ENCODE data around the gene ATP1B1.

Gene ATP1B1

DNA sequence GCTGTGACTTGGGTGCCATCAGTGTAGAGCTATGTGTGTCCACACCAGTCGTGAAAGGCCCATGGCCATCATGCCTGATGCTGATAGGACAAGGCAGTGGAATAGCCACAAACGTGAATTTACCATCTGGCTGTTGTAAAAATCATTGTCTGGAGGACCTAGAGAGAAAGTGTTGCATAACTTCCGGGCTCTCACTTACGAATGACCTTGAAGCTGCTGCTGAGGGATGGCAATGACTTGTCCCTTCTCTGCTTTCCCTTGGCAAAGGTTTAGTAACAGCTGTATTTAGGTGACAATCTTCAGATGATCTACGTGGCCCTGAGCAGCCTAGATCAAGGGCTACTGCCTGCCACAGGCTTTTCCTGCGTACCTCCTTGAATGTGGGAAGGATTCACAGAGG, 5.8 kb downstream of the ATP1B1 start:
- TF ChIP-seq, protein P1, sequence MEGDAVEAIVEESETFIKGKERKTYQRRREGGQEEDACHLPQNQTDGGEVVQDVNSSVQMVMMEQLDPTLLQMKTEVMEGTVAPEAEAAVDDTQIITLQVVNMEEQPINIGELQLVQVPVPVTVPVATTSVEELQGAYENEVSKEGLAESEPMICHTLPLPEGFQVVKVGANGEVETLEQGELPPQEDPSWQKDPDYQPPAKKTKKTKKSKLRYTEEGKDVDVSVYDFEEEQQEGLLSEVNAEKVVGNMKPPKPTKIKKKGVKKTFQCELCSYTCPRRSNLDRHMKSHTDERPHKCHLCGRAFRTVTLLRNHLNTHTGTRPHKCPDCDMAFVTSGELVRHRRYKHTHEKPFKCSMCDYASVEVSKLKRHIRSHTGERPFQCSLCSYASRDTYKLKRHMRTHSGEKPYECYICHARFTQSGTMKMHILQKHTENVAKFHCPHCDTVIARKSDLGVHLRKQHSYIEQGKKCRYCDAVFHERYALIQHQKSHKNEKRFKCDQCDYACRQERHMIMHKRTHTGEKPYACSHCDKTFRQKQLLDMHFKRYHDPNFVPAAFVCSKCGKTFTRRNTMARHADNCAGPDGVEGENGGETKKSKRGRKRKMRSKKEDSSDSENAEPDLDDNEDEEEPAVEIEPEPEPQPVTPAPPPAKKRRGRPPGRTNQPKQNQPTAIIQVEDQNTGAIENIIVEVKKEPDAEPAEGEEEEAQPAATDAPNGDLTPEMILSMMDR (IDR thresholded peaks at IDR 0.05; ENCODE audit: low read depth, low read length, missing control alignments) = no peak
- no peak overlapping the region for H3K4me3 ChIP-seq (replicated peaks; ENCODE audit: low read depth, low read length)
- peak; percentile 56 for DNase-seq (ENCODE audit: extremely low read depth, low read depth)

DNA sequence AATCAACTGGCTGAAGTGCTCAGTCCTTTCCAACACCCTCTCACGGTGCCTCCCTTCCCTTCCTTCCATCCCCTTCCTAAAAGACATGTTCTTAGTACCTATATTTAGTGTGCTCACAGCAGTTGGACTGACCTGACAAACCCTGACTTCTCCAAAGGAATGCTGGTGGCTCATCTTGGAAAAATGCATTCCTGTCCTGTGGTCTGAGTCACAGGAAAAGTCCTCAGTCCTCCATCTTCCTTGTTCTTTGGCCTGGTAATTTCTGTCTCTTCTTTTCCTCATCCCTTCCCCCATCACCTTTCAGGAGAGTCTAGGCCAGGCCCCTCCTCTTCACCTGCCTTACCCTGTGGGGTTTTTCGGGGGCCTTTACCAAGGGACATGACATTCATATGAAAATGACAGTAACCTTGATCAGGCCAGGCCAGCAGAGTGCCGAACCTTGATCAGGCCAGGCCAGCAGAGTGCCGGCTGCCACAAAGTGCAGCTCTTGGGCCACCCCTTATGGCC, 7.2 kb downstream of the ATP1B1 start:
- peak; percentile 82 for DNase-seq (ENCODE audit: extremely low read depth, low read depth)
- TF ChIP-seq, protein P1 (IDR thresholded peaks at IDR 0.05; ENCODE audit: low read depth, low read length, missing control alignments) = no peak
- no peak overlapping the region for H3K4me3 ChIP-seq (replicated peaks; ENCODE audit: low read depth, low read length)

DNA sequence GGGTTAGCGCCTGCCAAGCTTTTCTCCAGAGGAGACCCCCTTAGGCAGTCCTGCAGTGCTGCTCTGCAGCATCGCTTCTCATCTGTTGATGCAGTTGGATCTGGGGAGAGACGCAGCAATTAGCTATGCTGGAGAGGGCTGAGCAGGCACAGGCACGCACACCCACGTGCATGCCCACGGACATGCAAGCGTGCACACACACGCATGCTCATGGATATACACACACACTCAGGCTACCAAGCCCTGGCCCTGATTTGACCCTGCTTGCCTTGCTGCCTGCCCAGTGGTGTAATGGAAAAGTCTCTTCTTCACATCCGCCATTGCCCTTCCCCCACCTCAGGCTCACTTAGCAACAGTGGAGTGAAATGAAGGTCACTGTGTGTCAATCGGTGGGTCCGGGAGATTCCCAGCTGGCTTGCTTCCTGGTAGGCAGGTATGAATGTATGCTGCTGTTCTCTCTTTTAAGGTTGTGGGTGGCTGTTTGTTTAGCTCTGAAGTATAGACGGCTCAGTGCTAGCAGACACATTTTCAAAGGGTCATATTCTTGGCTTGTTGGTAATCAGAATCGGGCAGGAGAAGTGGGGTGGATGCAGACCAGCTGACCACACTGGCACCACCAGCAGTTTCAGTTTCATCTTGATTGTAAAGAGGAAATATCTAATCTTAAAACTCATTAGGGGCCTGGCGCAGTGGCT, 9.5 kb downstream of the ATP1B1 start:
- TF ChIP-seq, protein P1 (IDR thresholded peaks at IDR 0.05; ENCODE audit: low read depth, low read length, missing control alignments) = no peak
- H3K4me3 ChIP-seq (replicated peaks; ENCODE audit: low read depth, low read length) = no peak overlapping the region
- DNase-seq (ENCODE audit: extremely low read depth, low read depth) = no peak

DNA sequence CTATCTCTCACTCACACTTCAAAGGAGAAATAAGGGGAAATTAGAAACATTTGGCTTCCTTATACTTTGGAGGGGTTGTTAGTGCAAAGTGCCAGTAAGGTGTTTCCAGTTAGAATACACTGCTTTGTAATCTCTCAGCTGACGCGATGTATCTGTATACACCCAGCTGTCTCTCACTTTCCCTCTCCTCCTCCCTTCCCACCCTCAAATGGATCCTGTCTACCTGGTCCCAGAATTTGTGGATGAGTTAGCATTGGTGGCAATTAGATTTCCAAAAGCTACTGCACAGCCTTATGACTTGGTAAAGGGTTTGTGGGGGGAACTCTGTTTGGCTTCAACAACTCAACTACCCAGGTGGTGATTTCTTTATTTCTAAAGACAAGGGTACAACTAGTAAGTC, 10.5 kb downstream of the ATP1B1 start:
- no peak overlapping the region for H3K4me3 ChIP-seq (replicated peaks; ENCODE audit: low read depth, low read length)
- TF ChIP-seq, protein P1 (IDR thresholded peaks at IDR 0.05; ENCODE audit: low read depth, low read length, missing control alignments) = no peak

DNA sequence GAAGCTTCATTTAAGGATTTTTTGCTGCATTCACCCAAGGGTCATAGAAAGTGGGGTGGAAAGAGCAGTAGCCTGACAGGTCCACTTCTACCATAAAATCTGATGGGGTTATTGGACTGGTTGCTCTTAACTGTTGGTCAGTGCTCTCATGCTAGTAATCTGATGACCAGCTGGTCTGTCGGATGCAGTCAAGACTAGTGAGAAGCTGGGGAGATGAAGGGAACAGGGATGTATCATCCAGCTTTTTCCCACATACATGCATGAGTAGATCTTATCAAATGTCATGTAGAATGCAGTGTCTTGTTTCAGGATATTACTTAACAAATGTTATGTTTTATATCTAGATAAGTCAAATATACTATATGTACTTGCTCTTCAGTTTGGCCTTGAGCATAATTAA, 11.1 kb downstream of the ATP1B1 start:
- no peak for DNase-seq (ENCODE audit: extremely low read depth, low read depth)
- TF ChIP-seq, protein P1 (IDR thresholded peaks at IDR 0.05; ENCODE audit: low read depth, low read length, missing control alignments) = no peak
- no peak overlapping the region for H3K4me3 ChIP-seq (replicated peaks; ENCODE audit: low read depth, low read length)

More for the DNA sequence above, 10.5 kb downstream of the ATP1B1 start:
- no peak for DNase-seq (ENCODE audit: extremely low read depth, low read depth)

DNA sequence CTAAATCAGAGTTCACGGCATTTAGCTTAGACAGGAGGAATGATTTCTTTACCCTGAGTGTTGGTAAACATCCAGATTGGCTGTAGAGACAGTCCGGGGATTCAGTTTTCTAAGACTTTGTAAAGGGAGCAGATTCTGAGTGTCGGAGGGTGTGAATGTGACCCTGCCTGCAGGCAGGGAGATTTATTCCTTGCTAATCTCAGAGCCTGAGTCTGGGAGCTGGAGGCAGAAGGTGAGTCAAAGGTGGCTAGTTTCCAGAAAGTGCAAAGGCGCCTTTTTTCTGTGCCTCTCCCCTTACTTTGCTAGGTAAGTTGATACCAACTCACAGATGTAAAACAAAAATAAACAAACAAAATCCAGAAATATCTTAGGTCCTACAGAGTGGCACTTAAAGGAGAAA, 11.7 kb downstream of the ATP1B1 start:
- no peak for DNase-seq (ENCODE audit: extremely low read depth, low read depth)
- no peak overlapping the region for H3K4me3 ChIP-seq (replicated peaks; ENCODE audit: low read depth, low read length)
- TF ChIP-seq, protein P1 (IDR thresholded peaks at IDR 0.05; ENCODE audit: low read depth, low read length, missing control alignments) = no peak

Data from HFF-Myc (cell line).